Tibial artery (tissue), 4 donors: ENCODE data around the gene FBXL22.
A peak's percentile ranks its signal among the peaks of the same experiment; 100 is the strongest.

Experiments used
- DNase-seq, 2 donors: peaks; one replicate each; pipeline ENCODE4 v3.0.0-alpha.2; 2019
- H3K27ac ChIP-seq, 2 donors: fragments of 200-600 bp; sonication (generic) in 1 of 2; 1 replicate in 1 of 2; 2 replicates in 1 of 2; pipeline ENCODE4 v1.5.1; 2018 to 2019; ENCODE audit warnings: mild to moderate bottlenecking in 1 of 2
- H3K27me3 ChIP-seq, 2 donors: fragments of 200-600 bp; sonication (generic) in 1 of 2; one replicate each; pipeline versions ENCODE4 v1.5.1 to v1.6.0; 2016 to 2019
- H3K36me3 ChIP-seq, 3 donors: fragments of 200-600 bp; sonication (generic) in 2 of 3; one replicate each; pipeline ENCODE4 v1.5.1; 2016 to 2019; ENCODE audit warnings: mild to moderate bottlenecking in 2 of 3
- H3K4me1 ChIP-seq, 4 donors: fragments of 200-600 bp; sonication (generic) in 2 of 4; 1 replicate in 3 of 4; 2 replicates in 1 of 4; pipeline ENCODE4 v1.5.1; 2016 to 2019
- H3K4me3 ChIP-seq, 2 donors: fragments of 200-600 bp; sonication (generic) in 1 of 2; 1 replicate in 1 of 2; 2 replicates in 1 of 2; pipeline ENCODE4 v1.5.1; 2018 to 2019; ENCODE audit warnings: mild to moderate bottlenecking in 2 of 2
- H3K9me3 ChIP-seq, 3 donors: fragments of 200-600 bp; sonication (generic) in 1 of 3; one replicate each; pipeline ENCODE4 v1.5.1; 2016 to 2019
- intact Hi-C: fragments of 100-400 bp; cut with DNase I; formaldehyde crosslinking; loops from one replicate; pipeline ENCODE4 v1.15.0; 2023; ENCODE audit warnings: low total_unique reads
- TF ChIP-seq, protein P1 (sequence below), 2 experiments: fragments of 200-600 bp in 1 of 2; fragments of 450-650 bp in 1 of 2; IDR thresholded peaks; one replicate each; pipeline ENCODE4 v1.5.1; 2017 to 2019; ENCODE audit warnings: antibody characterized with exemption in 2 of 2, mild to moderate bottlenecking in 1 of 2, moderate library complexity in 1 of 2

FBXL22 gene

DNA sequence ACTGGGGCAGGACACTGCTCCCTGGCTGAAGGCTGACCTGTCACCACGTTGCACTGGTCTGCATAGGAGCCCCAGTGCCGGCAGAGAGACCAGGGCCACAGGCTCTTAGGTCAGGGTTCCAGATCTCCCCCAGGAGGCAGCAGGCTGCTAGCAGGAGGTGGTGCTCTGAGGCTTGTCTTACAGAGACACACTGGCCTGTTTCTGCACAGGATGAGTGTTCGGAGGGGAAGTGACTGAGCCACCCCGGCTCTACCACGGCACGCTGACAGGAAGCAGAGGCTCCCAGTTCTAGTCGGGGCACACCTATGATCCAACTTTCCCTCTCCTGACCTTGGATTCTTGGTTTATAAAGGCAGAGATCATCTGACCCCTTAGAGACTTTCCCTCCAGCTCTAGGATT is 8.6 kb downstream of the FBXL22 start:
- no peak overlapping the region for H3K4me3 ChIP-seq
- intact Hi-C loops, result loop anchor here (10.0 kb wide), 2 partner anchors 311 to 459 kb away; no protein-coding TSS in a partner anchor
- TF ChIP-seq, protein P1, sequence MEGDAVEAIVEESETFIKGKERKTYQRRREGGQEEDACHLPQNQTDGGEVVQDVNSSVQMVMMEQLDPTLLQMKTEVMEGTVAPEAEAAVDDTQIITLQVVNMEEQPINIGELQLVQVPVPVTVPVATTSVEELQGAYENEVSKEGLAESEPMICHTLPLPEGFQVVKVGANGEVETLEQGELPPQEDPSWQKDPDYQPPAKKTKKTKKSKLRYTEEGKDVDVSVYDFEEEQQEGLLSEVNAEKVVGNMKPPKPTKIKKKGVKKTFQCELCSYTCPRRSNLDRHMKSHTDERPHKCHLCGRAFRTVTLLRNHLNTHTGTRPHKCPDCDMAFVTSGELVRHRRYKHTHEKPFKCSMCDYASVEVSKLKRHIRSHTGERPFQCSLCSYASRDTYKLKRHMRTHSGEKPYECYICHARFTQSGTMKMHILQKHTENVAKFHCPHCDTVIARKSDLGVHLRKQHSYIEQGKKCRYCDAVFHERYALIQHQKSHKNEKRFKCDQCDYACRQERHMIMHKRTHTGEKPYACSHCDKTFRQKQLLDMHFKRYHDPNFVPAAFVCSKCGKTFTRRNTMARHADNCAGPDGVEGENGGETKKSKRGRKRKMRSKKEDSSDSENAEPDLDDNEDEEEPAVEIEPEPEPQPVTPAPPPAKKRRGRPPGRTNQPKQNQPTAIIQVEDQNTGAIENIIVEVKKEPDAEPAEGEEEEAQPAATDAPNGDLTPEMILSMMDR (IDR thresholded peaks at IDR 0.05), result no peak
- DNase-seq, result no peak
- H3K4me1 ChIP-seq, result peaks cover 0 to 47% (median 19%) of the 10 kb centered on the region in 4 donors
- H3K27ac ChIP-seq, result peak overlapping the region; percentile 7 to 9
- H3K27me3 ChIP-seq, result no peaks in the 10 kb centered on the region
- H3K36me3 ChIP-seq, result peaks cover 6 to 44% (median 17%) of the 10 kb centered on the region in 3 donors
- H3K9me3 ChIP-seq, result no peaks in the 10 kb centered on the region

DNA sequence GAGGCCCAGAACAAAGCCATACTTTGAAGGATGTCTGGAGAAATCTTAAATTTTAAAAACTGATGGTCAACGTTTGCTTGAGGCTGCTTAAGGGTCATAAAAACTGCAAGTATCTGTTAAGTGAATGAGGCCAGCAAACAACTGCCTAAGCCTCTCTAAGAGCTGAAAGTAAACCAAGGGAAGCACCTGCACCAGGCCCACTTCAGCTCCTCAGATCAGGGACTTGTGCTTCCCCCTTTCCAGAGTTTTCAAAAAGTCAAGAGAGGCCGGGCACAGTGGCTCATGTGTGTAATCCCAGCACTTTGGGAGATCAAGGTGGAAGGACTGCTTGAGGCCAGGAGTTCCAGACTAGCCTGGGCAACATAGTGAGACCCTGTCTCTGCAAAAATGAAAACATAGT is 9.1 kb downstream of the FBXL22 start:
- H3K4me3 ChIP-seq, result no peak overlapping the region
- TF ChIP-seq, protein P1 (IDR thresholded peaks at IDR 0.05), result no peak
- peaks cover 0 to 49% (median 22%) of the 10 kb centered on the region in 4 donors for H3K4me1 ChIP-seq
- no peak for DNase-seq
- intact Hi-C loops, result loop anchor here (10.0 kb wide), 2 partner anchors 312 to 458 kb away; no protein-coding TSS in a partner anchor
- H3K27me3 ChIP-seq, result no peaks in the 10 kb centered on the region
- H3K9me3 ChIP-seq, result no peaks in the 10 kb centered on the region
- peaks cover 6 to 47% (median 17%) of the 10 kb centered on the region in 3 donors for H3K36me3 ChIP-seq
- peak overlapping the region in 1 of 2 donors; percentile 9 for H3K27ac ChIP-seq

- Histone ChIP-seq H3K36me3 (peaks cover 6 to 74% (median 34%) of the 10 kb centered on the region in 3 donors), H3K4me3 (no peak overlapping the region), H3K27ac (no peak overlapping the region), H3K27me3 (no peaks in the 10 kb centered on the region), H3K9me3 (no peaks in the 10 kb centered on the region), H3K4me1 (peaks cover 0 to 31% (median 16%) of the 10 kb centered on the region in 4 donors)
- no peak for DNase-seq
- TF ChIP-seq, protein P1 (IDR thresholded peaks at IDR 0.05), result no peak
- intact Hi-C loops, result loop anchor here (10.0 kb wide), 2 partner anchors 314 to 456 kb away; no protein-coding TSS in a partner anchor
These were observed 11.8 kb downstream of the FBXL22 start for GRCh38 chr15:63608989-63609388.

DNA sequence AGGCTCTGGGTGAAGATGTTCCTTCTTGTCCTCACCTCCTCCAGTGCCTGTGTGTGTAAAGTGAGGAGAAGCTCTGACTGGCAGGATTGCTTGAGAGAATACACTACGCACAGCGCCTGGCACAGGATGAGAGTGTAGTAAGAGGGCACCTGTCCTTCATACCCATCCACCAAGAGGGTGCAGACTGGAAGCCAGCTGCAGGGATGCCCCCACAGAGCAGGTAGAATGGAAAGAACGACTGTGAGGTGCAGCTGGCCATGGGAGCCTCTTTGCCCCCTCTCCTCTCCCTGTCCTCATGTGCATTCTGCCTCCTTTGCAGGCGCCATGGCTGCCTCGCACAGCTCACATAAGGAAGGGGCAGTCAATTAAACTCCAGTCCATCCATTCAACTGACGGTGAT is 12.3 kb downstream of the FBXL22 start:
- DNase-seq, result no peak
- peaks cover 6 to 79% (median 39%) of the 10 kb centered on the region in 3 donors for H3K36me3 ChIP-seq
- intact Hi-C loops, result loop anchor here (10.0 kb wide), 2 partner anchors 315 to 455 kb away; no protein-coding TSS in a partner anchor
- TF ChIP-seq, protein P1 (IDR thresholded peaks at IDR 0.05), result no peak
- peak overlapping the region in 1 of 2 donors; percentile 58 for H3K27ac ChIP-seq
- H3K9me3 ChIP-seq, result no peaks in the 10 kb centered on the region
- no peak overlapping the region for H3K4me3 ChIP-seq
- no peaks in the 10 kb centered on the region for H3K27me3 ChIP-seq
- peaks cover 0 to 31% (median 16%) of the 10 kb centered on the region in 4 donors for H3K4me1 ChIP-seq

DNA sequence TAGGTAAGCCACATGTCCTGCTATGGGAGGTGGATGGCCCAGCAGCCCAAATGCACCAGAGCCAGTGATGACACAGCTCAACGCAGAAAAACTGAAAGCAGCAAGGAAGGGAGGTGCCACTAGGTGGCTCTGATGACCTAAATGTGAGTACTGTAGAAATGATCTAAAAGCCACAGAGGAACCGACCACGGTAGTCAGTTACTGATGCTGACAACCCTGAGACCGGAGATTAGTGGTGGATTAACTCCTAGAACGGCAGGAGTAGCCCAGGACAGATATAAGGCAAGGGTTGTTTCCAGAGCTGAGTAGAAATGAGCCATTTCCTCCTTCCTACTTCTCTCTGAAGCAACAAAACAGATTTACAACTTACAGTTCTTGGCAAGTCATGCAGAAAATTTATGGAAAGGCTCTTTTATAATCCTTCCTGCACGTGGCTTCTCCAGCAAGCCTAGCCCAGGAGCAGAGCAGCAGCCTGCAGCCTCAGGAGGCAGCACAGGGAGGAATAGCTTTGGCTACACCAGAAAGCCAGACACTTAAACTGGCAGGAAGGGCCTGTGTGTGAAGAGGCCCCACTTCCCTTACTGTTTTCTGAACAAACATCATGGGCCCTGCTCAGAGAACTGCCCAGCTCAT is 13.1 kb downstream of the FBXL22 start:
- no peaks in the 10 kb centered on the region for H3K9me3 ChIP-seq
- H3K4me1 ChIP-seq, result peaks cover 0 to 30% (median 16%) of the 10 kb centered on the region in 4 donors
- DNase-seq, result peak; percentile 78 to 83
- H3K4me3 ChIP-seq, result no peak overlapping the region
- no peaks in the 10 kb centered on the region for H3K27me3 ChIP-seq
- TF ChIP-seq, protein P1 (IDR thresholded peaks at IDR 0.05), result peak; percentile 70 to 73
- peaks cover 13 to 87% (median 48%) of the 10 kb centered on the region in 3 donors for H3K36me3 ChIP-seq
- H3K27ac ChIP-seq, result peak overlapping the region; percentile 58 to 68
- intact Hi-C loops, result no loop called here
